ENCODE measurements around the gene ZNF516.

The ZNF516 gene

GRCh38 chr18:76347341-76347740, 147.7 kb downstream of the ZNF516 start:
- DNase-seq (ENCODE audit: insufficient read length) (no peak), FAIRE-seq (no peak)
- TF ChIP-seq POLR2A (IDR thresholded peaks at IDR 0.05; ENCODE audit: low read depth, low read length) (no peak), POLR2AphosphoS5 (IDR thresholded peaks at IDR 0.05; ENCODE audit: low read depth, low read length) (no peak), TAF1 (IDR thresholded peaks at IDR 0.05; ENCODE audit: borderline replicate concordance, low read depth, low read length) (no peak)

GRCh38 chr18:76346490-76347130, 148.4 kb downstream of the ZNF516 start:
- TF ChIP-seq POLR2A (IDR thresholded peaks at IDR 0.05; ENCODE audit: low read depth, low read length), result no peak
- TF ChIP-seq POLR2AphosphoS5 (IDR thresholded peaks at IDR 0.05; ENCODE audit: low read depth, low read length), result no peak
- TF ChIP-seq TAF1 (IDR thresholded peaks at IDR 0.05; ENCODE audit: borderline replicate concordance, low read depth, low read length), result no peak
- no peak for FAIRE-seq
- no peak for DNase-seq (ENCODE audit: insufficient read length)

GRCh38 chr18:76345901-76346300, 149.1 kb downstream of the ZNF516 start:
- DNase-seq (ENCODE audit: insufficient read length) (no peak), FAIRE-seq (no peak)
- TF ChIP-seq POLR2AphosphoS5 (IDR thresholded peaks at IDR 0.05; ENCODE audit: low read depth, low read length) (no peak), TAF1 (IDR thresholded peaks at IDR 0.05; ENCODE audit: borderline replicate concordance, low read depth, low read length) (no peak), POLR2A (IDR thresholded peaks at IDR 0.05; ENCODE audit: low read depth, low read length) (no peak)

GRCh38 chr18:76343938-76344569, 151.0 kb downstream of the ZNF516 start:
- DNase-seq (ENCODE audit: insufficient read length), result no peak
- FAIRE-seq, result no peak
- TF ChIP-seq POLR2AphosphoS5 (IDR thresholded peaks at IDR 0.05; ENCODE audit: low read depth, low read length) (no peak), TAF1 (IDR thresholded peaks at IDR 0.05; ENCODE audit: borderline replicate concordance, low read depth, low read length) (no peak), POLR2A (IDR thresholded peaks at IDR 0.05; ENCODE audit: low read depth, low read length) (no peak)

- no peak for TF ChIP-seq POLR2A (IDR thresholded peaks at IDR 0.05; ENCODE audit: low read depth, low read length)
- TF ChIP-seq TAF1 (IDR thresholded peaks at IDR 0.05; ENCODE audit: borderline replicate concordance, low read depth, low read length), result no peak
- TF ChIP-seq POLR2AphosphoS5 (IDR thresholded peaks at IDR 0.05; ENCODE audit: low read depth, low read length), result no peak
- FAIRE-seq, result no peak
- no peak for DNase-seq (ENCODE audit: insufficient read length)
These were observed 154.6 kb downstream of the ZNF516 start for GRCh38 chr18:76340410-76340809.

GRCh38 chr18:76339246-76339620, 155.8 kb downstream of the ZNF516 start:
- DNase-seq (ENCODE audit: insufficient read length) (no peak), FAIRE-seq (no peak)
- TF ChIP-seq TAF1 (IDR thresholded peaks at IDR 0.05; ENCODE audit: borderline replicate concordance, low read depth, low read length) (no peak), POLR2A (IDR thresholded peaks at IDR 0.05; ENCODE audit: low read depth, low read length) (no peak), POLR2AphosphoS5 (IDR thresholded peaks at IDR 0.05; ENCODE audit: low read depth, low read length) (no peak)

GRCh38 chr18:76338619-76339245, 156.3 kb downstream of the ZNF516 start:
- DNase-seq (ENCODE audit: insufficient read length) (no peak), FAIRE-seq (no peak)
- TF ChIP-seq TAF1 (IDR thresholded peaks at IDR 0.05; ENCODE audit: borderline replicate concordance, low read depth, low read length) (no peak), POLR2AphosphoS5 (IDR thresholded peaks at IDR 0.05; ENCODE audit: low read depth, low read length) (no peak), POLR2A (IDR thresholded peaks at IDR 0.05; ENCODE audit: low read depth, low read length) (no peak)

GRCh38 chr18:76338088-76338487, 157.0 kb downstream of the ZNF516 start:
- FAIRE-seq (no peak), DNase-seq (ENCODE audit: insufficient read length) (no peak)
- no peak for TF ChIP-seq POLR2AphosphoS5 (IDR thresholded peaks at IDR 0.05; ENCODE audit: low read depth, low read length)
- no peak for TF ChIP-seq POLR2A (IDR thresholded peaks at IDR 0.05; ENCODE audit: low read depth, low read length)

GRCh38 chr18:76335859-76336640, 159.0 kb downstream of the ZNF516 start:
- DNase-seq (ENCODE audit: insufficient read length) (no peak), FAIRE-seq (no peak)
- TF ChIP-seq POLR2A (IDR thresholded peaks at IDR 0.05; ENCODE audit: low read depth, low read length) (no peak), TAF1 (IDR thresholded peaks at IDR 0.05; ENCODE audit: borderline replicate concordance, low read depth, low read length) (no peak)

- TF ChIP-seq TAF1 (IDR thresholded peaks at IDR 0.05; ENCODE audit: borderline replicate concordance, low read depth, low read length), result no peak
- TF ChIP-seq POLR2AphosphoS5 (IDR thresholded peaks at IDR 0.05; ENCODE audit: low read depth, low read length), result no peak
- no peak for TF ChIP-seq POLR2A (IDR thresholded peaks at IDR 0.05; ENCODE audit: low read depth, low read length)
- FAIRE-seq (no peak), DNase-seq (ENCODE audit: insufficient read length) (no peak)
These were observed 166.9 kb downstream of the ZNF516 start for GRCh38 chr18:76328140-76328539.

GRCh38 chr18:76323891-76324290, 171.2 kb downstream of the ZNF516 start:
- FAIRE-seq, result no peak
- TF ChIP-seq TAF1 (IDR thresholded peaks at IDR 0.05; ENCODE audit: borderline replicate concordance, low read depth, low read length) (no peak), POLR2AphosphoS5 (IDR thresholded peaks at IDR 0.05; ENCODE audit: low read depth, low read length) (no peak), POLR2A (IDR thresholded peaks at IDR 0.05; ENCODE audit: low read depth, low read length) (no peak)
- DNase-seq (ENCODE audit: insufficient read length), result no peak

Measured in GM12892 (cell line).